GM21576 (cell line): ENCODE results near the gene CEPT1.
"Not testable (repeated sequence)": the region's sequence is repeated elsewhere in the genome, so short reads cannot be mapped to it uniquely, and the experiment has no call there.

Experiments used
- ATAC-seq: cut with Tn5 transposase; IDR thresholded peaks from one replicate; pipeline ENCODE4 v1.9.1; 2021; ENCODE audit warnings: mild to moderate bottlenecking, moderate library complexity; ENCODE audit not compliant: unreplicated experiment

CEPT1 gene

DNA sequence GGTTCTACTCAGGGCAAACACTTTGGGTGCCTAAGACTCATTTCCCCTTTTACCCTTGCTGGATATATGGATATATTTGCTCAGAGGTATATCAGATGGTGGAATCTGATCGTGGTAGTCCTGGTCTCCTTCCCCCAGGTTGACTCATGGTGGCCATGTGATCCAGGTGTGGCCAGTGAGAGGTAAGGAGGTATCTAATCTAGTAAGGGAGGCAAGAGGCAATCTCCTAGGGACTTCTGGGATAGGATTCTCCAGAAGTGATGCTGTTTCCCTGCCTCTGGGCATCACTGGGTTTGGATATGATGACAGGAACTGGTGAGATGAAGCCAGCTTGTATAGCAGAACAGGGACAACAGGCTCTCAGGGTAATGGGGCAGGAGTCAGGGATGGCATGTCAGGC, 68.9 kb downstream of the CEPT1 start:
- ATAC-seq = no peak

DNA sequence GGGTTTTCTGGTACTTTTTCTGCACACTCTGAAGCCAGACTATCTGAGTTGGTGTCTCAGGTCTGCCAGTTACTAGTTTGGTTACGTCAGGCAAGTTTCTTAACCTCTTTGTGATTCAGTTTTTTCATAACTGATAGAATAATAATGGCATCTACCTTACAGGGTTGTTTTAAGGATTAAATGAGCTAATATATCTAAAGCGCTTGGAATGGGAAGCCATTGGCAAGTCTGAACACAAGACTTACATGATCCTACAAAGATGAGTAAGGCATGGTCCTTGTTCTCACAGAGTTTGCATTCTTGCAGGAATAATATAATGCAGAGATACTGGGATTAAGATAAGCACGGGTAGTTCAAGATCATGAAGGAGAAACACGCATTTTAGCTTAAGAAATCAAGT, 69.6 kb downstream of the CEPT1 start:
- ATAC-seq = no peak

DNA sequence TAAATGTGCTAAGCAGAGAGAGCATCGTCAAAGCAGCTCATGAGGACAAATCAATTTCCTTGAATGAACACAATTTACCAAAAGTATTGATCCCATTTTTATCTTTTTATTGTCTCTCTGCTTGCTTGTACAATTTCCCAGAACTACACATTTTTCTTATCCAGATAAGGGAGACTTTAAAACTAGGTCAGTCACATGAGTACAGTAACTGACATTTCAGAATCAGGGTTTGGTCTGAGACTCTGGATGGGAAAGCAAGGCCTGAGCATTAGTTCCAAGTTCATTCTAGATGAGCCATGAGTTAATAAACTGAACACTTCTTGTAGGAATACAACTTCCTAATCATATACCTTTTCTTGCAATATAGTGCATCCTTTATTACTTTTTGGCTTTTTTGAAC, 71.9 kb downstream of the CEPT1 start:
- ATAC-seq = no peak

DNA sequence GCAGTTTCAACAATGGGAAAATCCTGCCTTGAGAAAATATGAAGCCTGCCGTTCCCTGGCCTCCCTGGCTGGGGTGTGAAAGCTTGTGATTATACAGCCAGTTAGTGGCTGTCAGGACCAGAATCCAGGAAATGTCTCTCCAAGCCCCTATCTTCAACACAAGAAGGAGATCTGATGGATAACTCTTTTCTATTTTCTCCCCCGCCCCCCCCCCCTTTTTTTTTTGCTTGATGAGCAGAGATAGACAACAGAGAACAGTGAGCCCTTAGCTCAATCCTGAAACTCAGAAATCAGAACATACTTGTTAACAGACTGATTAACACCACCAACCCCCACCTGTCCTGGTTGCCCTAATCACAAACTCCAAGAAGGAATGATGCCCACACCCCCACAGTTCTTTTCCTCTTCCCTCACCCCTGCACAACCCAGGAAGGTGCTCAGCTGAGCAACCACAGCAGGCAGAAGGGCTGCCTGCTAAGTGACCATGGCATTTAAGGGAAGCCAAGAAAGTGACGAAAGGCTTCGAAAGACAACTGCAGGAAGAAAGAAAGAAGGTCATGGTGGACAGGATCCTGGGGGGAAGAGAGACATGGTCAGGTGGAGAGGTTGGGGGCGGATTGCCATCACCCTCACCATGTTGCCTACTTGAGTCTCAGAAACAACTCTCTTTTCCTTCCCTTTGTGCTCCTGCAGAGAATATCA, 72.8 kb downstream of the CEPT1 start:
- ATAC-seq = no peak

DNA sequence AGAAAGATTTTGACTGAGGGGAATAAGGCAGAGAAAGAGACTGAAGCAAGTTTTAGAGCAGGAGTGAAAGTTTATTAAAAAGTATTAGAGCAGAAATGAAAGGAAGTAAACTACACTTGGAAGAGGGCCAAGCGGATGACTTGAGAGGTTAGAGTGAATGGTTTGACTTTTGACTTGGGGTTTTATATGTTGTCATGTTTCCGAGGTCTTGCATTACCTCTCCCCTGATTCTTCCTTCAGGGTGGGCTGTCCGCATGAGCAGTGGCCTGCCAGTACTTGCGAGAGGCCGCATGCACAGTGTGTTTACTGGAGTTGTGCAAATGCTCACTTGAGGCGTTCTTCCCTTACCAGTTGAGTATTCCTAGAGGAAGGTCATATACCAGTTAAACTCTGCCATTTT, 73.4 kb downstream of the CEPT1 start:
- no peak for ATAC-seq

DNA sequence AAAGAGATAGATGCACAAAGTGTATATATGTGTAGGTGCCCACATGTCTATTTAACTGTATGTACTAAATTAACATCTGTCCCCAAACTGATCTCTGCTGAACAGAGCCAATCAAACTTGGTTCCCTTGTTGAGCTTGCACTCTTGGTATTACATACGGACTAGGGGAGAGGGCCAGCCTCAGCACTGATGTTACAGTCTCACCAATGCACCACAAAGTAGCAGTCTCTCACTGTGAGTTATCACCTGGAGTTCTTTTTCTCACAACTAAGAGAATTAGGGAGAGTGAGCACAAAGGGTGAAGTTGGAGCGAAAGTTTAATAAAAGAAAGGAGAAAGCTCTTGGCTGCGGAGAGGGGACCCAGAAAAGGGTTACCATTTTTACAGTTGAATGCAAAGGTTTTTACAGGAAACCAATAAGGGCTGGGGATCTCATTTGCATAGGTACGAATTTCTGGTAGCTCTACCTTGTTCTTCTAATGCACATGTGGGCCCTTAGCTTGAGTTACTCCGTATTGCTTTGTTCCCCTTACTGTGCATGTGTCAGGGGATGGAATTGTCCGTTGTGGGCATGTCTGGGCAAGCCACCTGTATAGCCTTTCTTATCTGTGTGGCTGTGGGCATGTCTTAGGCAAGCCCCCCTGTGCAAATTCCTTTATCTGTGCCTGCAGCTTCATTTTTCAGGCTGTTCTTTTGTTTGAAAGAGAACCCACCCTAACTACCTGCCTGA, 74.2 kb downstream of the CEPT1 start:
- no peak for ATAC-seq

DNA sequence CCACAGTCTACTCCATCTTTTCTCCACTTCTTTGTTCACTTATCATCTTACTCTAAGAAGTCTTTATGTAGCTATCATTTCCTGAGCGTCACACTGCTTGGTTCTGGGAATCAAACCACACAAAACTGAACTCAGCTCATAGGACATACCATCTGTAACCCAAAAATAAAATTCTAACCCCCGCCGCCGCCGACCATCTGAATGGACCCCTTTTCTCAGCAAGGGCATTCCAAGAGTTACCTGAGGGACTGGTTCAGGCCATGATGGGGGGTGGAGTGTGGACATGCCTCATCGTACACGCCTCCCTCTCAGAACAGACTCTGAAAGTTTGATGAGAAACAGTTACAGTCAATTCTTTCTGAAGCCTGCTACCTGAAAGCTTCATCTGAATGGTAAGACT, 74.9 kb downstream of the CEPT1 start:
- no peak for ATAC-seq

DNA sequence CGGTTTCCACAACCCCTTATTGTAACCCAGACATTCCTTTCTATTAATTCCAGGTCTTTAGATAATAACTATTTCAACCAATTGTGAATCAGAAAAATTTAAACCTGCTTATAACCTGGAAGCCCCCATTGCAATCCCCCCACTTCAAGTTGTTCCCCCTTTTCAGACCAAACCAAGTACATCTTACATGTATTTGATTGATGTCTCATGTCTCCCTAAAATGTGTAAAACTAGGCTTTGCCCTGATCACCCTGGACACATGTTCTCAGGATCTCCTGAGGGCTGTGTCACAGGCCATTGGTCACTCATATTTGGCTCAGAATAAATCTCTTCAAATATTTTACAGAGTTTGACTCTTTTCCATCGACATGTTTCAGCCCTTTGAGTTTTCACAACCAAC, 75.3 kb downstream of the CEPT1 start:
- ATAC-seq = not testable (repeated sequence)

DNA sequence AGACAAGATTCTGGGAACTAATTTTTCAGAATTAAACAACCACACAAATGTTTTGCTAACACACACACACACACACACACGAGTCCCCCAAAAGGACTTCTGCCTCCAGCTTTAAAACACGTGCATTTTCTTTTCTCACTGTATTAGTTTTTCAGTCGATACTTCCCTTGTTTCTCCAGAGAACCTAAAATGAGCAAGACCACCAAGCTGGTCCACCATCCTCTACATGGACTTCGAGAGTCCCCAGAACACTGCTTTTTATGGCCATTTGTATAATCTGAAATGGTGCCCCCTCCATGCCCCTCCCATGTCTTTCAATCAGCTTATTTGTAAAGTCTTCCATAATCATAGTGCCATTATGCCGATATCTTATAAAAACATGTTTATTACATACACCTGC, 76.7 kb downstream of the CEPT1 start:
- ATAC-seq = no peak

DNA sequence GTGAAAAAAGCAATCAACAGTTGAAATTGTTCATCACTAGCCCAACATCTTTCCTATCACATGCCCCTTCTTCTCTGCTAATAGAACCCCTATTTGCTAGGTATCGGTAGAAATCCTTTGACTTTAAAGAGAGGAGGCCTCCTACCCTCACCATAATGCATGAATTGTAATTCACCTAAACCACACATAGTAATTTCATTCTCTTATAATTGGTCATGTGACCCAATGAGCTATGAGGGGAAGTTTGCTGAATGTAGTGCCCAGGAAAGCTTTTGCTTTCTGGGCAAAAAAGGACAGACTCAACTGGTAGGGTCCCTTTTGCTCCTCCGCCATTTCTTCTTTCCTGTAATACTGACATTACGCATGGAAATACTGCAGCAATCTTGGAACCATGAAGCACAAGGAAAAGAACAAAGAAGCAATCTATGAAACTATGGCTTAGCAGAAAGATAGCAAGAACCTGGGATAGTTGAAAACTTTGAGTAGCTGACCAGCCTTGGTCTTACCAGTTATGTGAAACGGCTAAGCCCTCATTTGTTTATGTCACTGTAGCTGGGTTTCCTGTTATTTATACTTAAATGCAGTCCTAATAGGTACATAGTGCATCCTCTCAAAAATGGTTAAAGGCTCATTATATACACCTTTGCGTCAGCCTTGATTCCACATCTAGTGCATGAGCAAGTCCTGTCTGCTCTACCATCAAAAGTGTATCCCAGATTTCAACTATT, 77.3 kb downstream of the CEPT1 start:
- no peak for ATAC-seq

DNA sequence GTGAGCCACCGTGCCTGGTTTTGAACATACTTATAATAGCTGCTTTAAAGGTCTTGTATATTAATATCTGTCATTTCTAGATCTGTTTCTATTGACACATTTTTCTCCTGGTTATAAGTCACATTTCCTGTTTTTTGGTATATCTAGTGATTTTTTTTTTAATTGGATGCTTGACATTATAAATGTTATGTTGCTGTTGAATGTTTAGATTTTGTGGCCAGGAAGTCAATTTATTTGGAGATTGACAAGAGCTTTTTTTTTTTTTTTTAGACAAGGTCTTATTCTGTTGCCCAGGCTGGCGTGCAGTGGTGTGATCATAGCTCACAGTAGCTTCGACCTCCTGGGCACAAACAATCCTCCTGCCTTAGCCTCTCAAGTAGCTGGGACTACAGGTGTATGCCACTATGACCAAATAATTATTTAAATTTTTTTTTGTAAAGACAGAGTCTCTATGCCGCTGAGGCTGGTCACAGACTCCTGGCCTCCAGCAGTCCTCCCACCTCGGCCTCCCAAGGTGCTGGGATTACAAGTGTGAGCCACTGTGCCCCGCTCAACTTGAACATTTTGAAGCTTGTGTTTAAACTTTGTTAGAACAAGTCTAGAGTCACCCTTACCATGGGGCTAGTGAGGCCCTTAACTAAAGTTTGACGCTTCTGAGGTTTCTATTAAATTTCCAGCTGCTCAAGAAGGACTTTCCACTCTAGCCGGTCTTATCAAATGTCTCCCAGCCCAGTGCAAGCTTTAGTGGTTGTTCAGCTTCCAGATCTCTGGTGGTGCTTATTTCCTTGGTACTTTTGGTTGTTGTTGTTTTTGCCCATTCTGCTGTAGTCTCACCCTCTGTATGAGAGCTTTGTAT, 78.9 kb downstream of the CEPT1 start:
- ATAC-seq = no peak

DNA sequence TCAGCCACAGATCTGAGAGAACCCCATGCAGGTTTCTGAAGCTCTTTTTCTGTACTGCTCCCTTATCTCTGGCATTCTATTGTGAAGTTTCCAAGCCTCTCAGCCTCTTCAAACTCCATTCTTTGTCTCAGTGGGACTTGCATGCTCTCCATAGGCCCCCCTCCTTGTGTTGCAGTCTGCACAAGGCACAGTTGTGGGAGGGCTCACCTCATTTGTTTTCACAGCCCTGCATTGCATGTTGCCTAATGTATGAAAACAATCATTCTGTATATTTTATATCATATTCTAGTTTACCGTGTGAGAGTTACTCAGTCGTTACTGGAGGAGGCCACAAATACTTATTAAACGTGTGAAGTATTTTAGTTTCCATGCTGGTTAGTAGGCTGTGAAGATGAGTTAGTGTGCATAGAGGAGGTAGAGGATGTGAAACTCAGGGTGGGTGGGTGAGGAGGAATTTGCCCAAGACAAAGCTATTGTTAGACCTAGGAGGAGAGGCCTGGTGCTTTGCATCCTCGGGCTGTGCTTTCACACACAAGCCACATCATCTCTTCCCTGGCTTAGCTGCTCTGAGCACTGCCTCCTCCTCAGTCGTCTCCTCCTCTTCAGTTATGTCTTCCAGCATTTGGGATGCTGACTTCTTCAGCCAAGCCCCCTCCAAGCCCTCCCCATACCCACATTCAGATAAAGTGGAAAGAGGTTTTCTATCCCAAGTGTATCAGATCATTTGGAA, 79.7 kb downstream of the CEPT1 start:
- peak; percentile 31 for ATAC-seq

DNA sequence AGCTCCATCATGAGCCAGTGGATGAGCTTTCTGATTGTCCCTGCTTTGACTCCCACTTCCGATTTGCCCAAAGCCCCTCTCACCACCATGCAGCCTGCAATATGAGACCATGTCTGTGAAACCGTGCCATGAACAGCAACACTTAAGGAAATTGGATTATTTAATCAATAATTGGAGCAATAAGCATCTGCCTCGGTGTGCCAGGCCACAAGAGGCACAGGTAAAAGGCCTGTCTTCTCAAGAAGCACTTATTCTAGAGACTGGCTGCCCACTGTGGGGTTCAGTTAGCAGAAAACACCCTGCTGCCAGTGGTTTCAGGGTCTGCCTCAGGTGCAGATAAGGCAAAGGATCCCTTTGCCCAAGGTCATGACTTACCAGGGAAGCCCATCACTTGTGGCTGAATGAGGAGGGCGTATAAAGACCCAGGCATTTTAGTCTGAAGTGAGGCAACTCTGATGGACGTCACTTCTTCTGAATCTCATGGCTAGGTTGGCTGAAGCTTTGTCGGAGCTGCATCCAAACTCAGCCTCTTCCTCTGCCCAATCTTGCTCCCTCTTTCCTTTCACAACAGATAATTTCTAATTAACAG, 80.4 kb downstream of the CEPT1 start:
- no peak for ATAC-seq

DNA sequence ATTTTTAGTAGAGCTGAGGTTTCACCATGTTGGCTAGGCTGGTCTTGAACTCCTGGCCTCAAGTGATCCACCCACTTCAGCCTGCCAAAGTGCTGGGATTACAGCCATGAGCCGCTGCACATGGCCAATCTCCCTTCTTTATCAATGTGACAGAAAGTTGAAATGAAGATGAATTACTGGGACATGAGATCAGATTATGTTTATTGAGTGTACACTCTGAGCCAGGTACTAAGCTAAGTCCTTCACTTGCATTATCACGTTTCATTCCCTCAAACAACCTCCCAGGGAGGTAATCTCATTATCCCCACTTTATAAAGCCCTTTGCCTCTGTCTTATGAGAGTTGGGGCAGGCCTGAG, 81.2 kb downstream of the CEPT1 start:
- no peak for ATAC-seq

DNA sequence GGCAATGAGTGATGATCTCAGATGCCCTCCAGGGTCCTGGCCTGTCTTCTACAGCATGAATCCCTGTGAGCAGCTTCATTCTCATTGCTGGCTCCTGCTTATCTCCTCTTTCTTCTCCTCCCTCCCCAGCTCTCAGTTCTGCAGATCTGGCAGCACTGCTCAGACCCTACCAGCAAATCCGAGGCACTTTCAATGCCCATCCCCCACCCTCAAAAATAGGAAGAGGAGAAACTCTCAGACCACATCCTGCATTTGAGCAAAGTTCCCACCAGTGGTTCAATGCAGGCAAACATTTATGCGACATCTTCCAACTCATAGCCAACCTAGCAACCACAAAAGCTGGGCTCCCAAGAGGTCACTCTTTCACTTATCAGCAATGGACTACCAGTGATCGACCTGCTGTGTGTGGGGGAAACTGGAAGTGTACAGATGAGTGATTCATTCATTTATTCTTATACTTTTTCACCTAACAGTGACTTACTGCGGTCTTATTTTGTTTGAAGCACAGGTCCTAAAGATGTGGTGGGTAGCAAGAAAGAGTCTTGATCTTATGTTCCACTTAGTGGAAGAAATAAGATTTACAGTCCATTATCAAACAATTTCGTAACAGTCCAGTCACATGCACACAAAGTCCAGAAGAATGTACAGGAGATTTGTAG, 81.7 kb downstream of the CEPT1 start:
- peak; percentile 62 for ATAC-seq

DNA sequence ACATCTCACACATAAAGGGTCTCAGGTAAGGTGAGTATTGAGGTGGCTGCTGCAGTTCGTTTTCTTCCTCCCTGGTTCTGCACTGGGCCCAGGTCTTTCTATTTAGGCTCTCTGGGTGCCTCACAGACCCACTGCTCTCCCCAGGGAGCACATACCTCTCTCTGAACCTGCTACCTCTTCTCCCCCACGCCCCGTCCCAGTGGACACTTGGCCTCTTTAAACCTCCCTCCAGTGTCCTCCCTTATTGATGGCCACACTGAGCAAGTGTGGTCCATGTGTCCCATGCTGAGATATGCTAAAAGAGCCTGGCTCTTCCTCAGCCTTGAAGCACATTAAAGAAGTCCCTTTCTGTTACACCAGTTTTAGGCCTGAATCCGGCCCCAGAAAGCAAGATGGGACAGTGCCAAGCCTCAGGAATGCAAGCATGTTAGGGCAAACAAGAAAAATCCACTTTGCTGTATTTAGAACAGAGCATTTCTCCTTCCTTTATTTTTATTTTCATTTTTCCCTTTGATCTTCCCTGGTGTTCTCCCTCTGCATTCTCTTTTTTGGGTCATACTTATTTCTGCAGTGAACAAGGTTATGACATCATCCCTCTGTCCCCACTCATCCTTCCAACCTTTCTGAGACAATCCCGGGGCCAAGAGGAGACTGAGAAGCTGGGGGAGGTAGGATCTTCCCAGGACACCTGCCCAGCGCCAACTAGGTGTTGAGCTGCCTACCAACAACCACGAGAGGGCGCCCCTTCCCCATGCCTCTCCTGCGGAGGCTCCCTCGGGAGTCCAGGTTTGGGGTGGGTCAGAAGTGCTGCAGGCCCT, 82.5 kb downstream of the CEPT1 start:
- ATAC-seq = no peak

DNA sequence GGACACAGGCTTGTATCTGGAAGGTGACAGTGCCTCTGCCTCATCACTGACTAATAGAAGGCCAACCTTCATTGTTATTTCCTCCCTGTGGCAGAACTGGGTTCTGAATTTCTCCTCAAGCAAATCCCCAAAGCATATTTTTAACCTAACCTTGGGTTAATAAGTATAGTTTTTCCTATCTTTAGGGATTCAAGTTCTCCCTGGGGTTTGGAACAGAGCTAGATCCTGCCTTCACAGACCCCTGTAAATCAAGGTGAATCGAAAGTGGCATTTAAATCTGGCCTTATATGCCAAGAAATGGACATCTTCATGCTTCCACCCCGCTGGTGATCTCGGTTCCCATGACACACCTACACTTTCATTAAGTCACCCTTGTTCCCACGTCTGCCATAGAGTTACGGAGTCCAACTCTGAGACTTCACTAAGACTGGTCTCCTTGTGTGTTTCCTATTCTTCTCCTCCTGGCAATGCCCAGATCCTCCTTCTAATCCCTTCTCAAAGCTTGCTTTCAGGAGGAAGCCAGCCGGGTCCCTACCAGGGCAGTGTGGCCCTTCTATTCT, 83.2 kb downstream of the CEPT1 start:
- no peak for ATAC-seq

DNA sequence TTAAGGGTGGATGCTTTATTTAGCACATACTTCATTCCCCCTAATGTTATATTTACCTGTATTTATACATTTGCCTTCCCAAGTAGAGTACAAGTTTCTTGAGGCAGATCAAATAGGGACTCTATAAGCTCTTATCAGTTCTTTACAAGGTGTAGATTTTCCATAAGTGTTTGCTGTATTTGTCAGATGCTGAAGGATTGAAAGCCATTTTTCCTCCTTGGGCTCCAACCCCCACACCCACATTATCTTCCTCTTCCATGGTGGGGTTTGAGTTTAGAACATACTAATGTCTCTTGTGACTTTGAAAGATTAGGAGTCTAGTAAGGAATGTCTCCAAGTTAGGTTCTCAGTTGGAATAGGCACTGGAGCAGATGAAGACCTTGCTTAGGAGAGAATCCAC, 85.1 kb downstream of the CEPT1 start:
- ATAC-seq = no peak
